Measurements from ENCODE around the gene ARHGAP15.

DNA sequence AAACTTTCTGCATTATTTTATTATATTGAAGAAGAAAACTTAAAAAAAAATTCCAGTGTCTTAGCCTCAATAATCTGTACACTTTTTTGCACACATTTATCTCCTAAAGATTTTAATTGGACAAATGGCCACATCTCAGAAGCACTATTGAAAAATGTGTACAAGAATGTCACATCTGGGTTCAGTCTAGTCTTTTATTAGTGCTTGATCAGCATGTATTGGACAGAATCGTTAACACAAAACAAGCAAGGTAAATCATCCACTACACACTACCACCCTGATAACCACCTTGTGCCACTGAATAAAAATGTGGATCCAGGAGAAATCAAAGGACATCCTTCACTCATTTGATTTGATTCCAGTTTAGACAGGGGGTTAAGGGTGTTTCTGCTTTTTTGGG, 554.8 kb downstream of the ARHGAP15 start:
- TF ChIP-seq, protein P1, sequence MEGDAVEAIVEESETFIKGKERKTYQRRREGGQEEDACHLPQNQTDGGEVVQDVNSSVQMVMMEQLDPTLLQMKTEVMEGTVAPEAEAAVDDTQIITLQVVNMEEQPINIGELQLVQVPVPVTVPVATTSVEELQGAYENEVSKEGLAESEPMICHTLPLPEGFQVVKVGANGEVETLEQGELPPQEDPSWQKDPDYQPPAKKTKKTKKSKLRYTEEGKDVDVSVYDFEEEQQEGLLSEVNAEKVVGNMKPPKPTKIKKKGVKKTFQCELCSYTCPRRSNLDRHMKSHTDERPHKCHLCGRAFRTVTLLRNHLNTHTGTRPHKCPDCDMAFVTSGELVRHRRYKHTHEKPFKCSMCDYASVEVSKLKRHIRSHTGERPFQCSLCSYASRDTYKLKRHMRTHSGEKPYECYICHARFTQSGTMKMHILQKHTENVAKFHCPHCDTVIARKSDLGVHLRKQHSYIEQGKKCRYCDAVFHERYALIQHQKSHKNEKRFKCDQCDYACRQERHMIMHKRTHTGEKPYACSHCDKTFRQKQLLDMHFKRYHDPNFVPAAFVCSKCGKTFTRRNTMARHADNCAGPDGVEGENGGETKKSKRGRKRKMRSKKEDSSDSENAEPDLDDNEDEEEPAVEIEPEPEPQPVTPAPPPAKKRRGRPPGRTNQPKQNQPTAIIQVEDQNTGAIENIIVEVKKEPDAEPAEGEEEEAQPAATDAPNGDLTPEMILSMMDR (IDR thresholded peaks at IDR 0.05): no peak
- TF ChIP-seq POLR2A (IDR thresholded peaks at IDR 0.05): no peak
- TF ChIP-seq POLR2AphosphoS5 (IDR thresholded peaks at IDR 0.05): no peak
- no peak for TF ChIP-seq EP300 (IDR thresholded peaks at IDR 0.05; ENCODE audit: low read depth)

Data from transverse colon (tissue), 4 donors.